ENCODE data around the gene MICAL1. TPM values are rescaled to one million over a fixed set of nuclear protein-coding genes. Genes with fewer than 3 reads are reported as not detected.
"Not testable (repeated sequence)": the region's sequence is repeated elsewhere in the genome, so short reads cannot be mapped to it uniquely, and the experiment has no call there.

MICAL1 gene
- total RNA-seq, 2 experiments from 2014 or later, result 106 to 107 TPM

GRCh38 chr6:109465772-109466171, 10.2 kb upstream of the MICAL1 start:
- Mint-ChIP-seq H3K9me3 (no peaks in the 10 kb centered on the region), H3K27ac (peak overlapping the region; percentile 69), H3K4me3 (no peak overlapping the region), H3K27me3 (no peaks in the 10 kb centered on the region), H3K4me1 (ENCODE audit: low read depth) (peaks cover 64% of the 10 kb centered on the region), H3K36me3 (ENCODE audit: low read depth) (peaks cover 96% of the 10 kb centered on the region)
- no peak for DNase-seq
- POLR2A ChIA-PET, result interaction anchor here (1.4 kb wide), 1 partner anchor 25 kb away, joined by 3 read pairs; no protein-coding TSS in a partner anchor
- Histone ChIP-seq H3K9me3 (ENCODE audit: control insufficient read depth in 1 of 2, insufficient read depth in 1 of 2, low read length in 2 of 2) (no peaks in the 10 kb centered on the region), H3K27ac (ENCODE audit: low read depth in 1 of 2, low read length in 2 of 2) (no peak overlapping the region), H3K4me3 (ENCODE audit: low read length) (no peak overlapping the region), H3K36me3 (ENCODE audit: insufficient read depth, low read length) (peaks cover 90% of the 10 kb centered on the region), H3K4me1 (ENCODE audit: insufficient read depth, low read length) (peaks cover 13% of the 10 kb centered on the region), H3K27me3 (ENCODE audit: control insufficient read depth in 1 of 2, insufficient read depth in 2 of 2, low read length in 2 of 2) (no peaks in the 10 kb centered on the region)
- ATAC-seq (ENCODE audit: poor library complexity), result no peak
- CTCF ChIA-PET, result no interaction called here
- TF ChIP-seq CTCF (IDR thresholded peaks at IDR 0.05), result no peak
- intact Hi-C loops (cut with DNase I, micrococcal nuclease), result no loop called here

DNA sequence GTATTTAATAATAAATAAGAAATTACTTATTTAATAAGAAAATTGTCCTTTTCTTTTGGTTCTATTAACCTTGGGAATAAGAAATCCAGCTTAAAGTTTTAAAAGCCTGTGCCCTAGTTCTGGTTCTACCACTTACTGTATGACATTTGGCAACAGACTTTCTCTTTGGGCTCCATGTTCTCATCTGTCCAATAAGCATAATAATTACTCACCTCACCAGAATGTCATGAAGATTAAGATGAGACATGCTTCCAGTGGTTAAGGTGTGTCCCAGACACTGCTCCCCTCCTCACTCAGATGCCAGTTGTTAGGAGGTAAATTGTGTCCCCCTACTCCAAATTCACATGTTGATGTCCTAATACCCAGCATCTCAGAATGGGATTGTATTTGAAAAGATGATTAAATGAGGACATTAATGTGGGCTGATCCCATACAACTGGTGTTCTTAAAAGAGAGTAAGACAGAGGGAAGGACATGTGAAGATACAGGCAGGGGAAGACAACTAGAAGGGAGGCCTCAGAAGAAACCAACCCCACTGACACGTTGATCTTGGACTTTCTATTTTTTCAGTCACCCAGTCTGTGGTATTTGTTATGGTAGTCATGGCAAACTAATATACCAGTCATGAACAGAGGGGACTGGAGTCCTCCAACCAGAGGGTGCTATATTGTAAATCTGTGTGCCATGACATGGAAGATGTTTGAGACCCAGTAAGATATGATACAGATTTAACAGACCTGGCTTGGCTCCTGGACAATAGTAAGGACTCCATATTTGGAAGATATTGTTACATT, 6.4 kb upstream of the MICAL1 start:
- H3K27me3 Mint-ChIP-seq, result no peaks in the 10 kb centered on the region
- peaks cover 62% of the 10 kb centered on the region for H3K4me1 Mint-ChIP-seq (ENCODE audit: low read depth)
- POLR2A ChIA-PET, result interaction anchor here (2.3 to 8.5 kb wide), 2 partner anchors 19 to 79 kb away, joined by 5 to 86 read pairs; partner anchors contain the start of genes CD164 and ZBTB24
- peak overlapping the region; percentile 60 for H3K27ac Mint-ChIP-seq
- no peak overlapping the region for H3K4me3 Mint-ChIP-seq
- no peaks in the 10 kb centered on the region for H3K27me3 ChIP-seq (ENCODE audit: control insufficient read depth in 1 of 2, insufficient read depth in 2 of 2, low read length in 2 of 2)
- DNase-seq (peak in 1 of 14 experiments; percentile 37), ATAC-seq (ENCODE audit: poor library complexity) (no peak)
- CTCF ChIA-PET, result interaction anchor here (1.3 kb wide), 1 partner anchor 15 kb away, joined by 3 read pairs; no protein-coding TSS in a partner anchor
- no peak for TF ChIP-seq CTCF (IDR thresholded peaks at IDR 0.05)
- H3K36me3 ChIP-seq (ENCODE audit: insufficient read depth, low read length), result peaks cover 51% of the 10 kb centered on the region
- H3K36me3 Mint-ChIP-seq (ENCODE audit: low read depth), result peaks cover 57% of the 10 kb centered on the region
- H3K9me3 Mint-ChIP-seq, result no peaks in the 10 kb centered on the region
- H3K9me3 ChIP-seq (ENCODE audit: control insufficient read depth in 1 of 2, insufficient read depth in 1 of 2, low read length in 2 of 2), result no peaks in the 10 kb centered on the region
- no peak overlapping the region for H3K27ac ChIP-seq (ENCODE audit: low read depth in 1 of 2, low read length in 2 of 2)
- H3K4me3 ChIP-seq (ENCODE audit: low read length), result no peak overlapping the region
- peaks cover 29% of the 10 kb centered on the region for H3K4me1 ChIP-seq (ENCODE audit: insufficient read depth, low read length)
- intact Hi-C loops (cut with DNase I, micrococcal nuclease), result no loop called here

- Mint-ChIP-seq H3K4me1 (ENCODE audit: low read depth) (peaks cover 64% of the 10 kb centered on the region), H3K27ac (peak overlapping the region; percentile 31), H3K36me3 (ENCODE audit: low read depth) (peaks cover 50% of the 10 kb centered on the region)
- H3K9me3 ChIP-seq (ENCODE audit: control insufficient read depth in 1 of 2, insufficient read depth in 1 of 2, low read length in 2 of 2); H3K9me3 Mint-ChIP-seq; H3K27me3 ChIP-seq (ENCODE audit: control insufficient read depth in 1 of 2, insufficient read depth in 2 of 2, low read length in 2 of 2); H3K4me3 Mint-ChIP-seq; H3K27ac ChIP-seq (ENCODE audit: low read depth in 1 of 2, low read length in 2 of 2); intact Hi-C loops (cut with DNase I, micrococcal nuclease); H3K27me3 Mint-ChIP-seq; H3K4me3 ChIP-seq (ENCODE audit: low read length); DNase-seq; ATAC-seq (ENCODE audit: poor library complexity): not testable (repeated sequence)
- peaks cover 44% of the 10 kb centered on the region for H3K36me3 ChIP-seq (ENCODE audit: insufficient read depth, low read length)
- ChIA-PET CTCF (interaction anchor here (1.3 to 1.9 kb wide), 3 partner anchors 8 to 79 kb away, joined by 3 to 9 read pairs (median 4); partner anchors contain the start of gene CD164), POLR2A (interaction anchor here (2.3 to 9.5 kb wide), 3 partner anchors 18 to 79 kb away, joined by 5 to 137 read pairs (median 86); partner anchors contain the start of genes CD164, PPIL6, SMPD2 and ZBTB24)
- H3K4me1 ChIP-seq (ENCODE audit: insufficient read depth, low read length), result peaks cover 35% of the 10 kb centered on the region
Observed at GRCh38 chr6:109461205-109461604, 5.6 kb upstream of the MICAL1 start.
